Femur (tissue), 1 donor: ENCODE data around the gene NUDT17.

ENCODE experiments used
- DNase-seq: peaks from one replicate; pipeline ENCODE4 v3.0.0-alpha.2; 2017

Gene NUDT17

GRCh38 chr1:145891587-145892485 is 46.4 kb downstream of the NUDT17 start:
- DNase-seq, result peak; percentile 95

- DNase-seq, result no peak
Measured at GRCh38 chr1:145892486-145893087, 47.2 kb downstream of the NUDT17 start.

GRCh38 chr1:145893306-145894055 is 48.1 kb downstream of the NUDT17 start:
- no peak for DNase-seq

GRCh38 chr1:145895471-145895870 is 50.0 kb downstream of the NUDT17 start:
- no peak for DNase-seq

- DNase-seq, result no peak
Measured at GRCh38 chr1:145897969-145898368, 52.5 kb downstream of the NUDT17 start.
